ENCODE measurements around the gene HDLBP.

The HDLBP gene, protein sequence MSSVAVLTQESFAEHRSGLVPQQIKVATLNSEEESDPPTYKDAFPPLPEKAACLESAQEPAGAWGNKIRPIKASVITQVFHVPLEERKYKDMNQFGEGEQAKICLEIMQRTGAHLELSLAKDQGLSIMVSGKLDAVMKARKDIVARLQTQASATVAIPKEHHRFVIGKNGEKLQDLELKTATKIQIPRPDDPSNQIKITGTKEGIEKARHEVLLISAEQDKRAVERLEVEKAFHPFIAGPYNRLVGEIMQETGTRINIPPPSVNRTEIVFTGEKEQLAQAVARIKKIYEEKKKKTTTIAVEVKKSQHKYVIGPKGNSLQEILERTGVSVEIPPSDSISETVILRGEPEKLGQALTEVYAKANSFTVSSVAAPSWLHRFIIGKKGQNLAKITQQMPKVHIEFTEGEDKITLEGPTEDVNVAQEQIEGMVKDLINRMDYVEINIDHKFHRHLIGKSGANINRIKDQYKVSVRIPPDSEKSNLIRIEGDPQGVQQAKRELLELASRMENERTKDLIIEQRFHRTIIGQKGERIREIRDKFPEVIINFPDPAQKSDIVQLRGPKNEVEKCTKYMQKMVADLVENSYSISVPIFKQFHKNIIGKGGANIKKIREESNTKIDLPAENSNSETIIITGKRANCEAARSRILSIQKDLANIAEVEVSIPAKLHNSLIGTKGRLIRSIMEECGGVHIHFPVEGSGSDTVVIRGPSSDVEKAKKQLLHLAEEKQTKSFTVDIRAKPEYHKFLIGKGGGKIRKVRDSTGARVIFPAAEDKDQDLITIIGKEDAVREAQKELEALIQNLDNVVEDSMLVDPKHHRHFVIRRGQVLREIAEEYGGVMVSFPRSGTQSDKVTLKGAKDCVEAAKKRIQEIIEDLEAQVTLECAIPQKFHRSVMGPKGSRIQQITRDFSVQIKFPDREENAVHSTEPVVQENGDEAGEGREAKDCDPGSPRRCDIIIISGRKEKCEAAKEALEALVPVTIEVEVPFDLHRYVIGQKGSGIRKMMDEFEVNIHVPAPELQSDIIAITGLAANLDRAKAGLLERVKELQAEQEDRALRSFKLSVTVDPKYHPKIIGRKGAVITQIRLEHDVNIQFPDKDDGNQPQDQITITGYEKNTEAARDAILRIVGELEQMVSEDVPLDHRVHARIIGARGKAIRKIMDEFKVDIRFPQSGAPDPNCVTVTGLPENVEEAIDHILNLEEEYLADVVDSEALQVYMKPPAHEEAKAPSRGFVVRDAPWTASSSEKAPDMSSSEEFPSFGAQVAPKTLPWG (N-terminal part only)

GRCh38 chr2:241315093-241315878 lies at the start of gene HDLBP:
TSS of gene HDLBP (minus strand) at chr2:241315672. CDS start at chr2:241266869, 48,803 bp downstream.
- peak; percentile 92 for DNase-seq

GRCh38 chr2:241364781-241365180 lies 49.3 kb upstream of the HDLBP start:
- no peak for DNase-seq

GRCh38 chr2:241363426-241363825 lies 48.0 kb upstream of the HDLBP start:
- no peak for DNase-seq

DNA sequence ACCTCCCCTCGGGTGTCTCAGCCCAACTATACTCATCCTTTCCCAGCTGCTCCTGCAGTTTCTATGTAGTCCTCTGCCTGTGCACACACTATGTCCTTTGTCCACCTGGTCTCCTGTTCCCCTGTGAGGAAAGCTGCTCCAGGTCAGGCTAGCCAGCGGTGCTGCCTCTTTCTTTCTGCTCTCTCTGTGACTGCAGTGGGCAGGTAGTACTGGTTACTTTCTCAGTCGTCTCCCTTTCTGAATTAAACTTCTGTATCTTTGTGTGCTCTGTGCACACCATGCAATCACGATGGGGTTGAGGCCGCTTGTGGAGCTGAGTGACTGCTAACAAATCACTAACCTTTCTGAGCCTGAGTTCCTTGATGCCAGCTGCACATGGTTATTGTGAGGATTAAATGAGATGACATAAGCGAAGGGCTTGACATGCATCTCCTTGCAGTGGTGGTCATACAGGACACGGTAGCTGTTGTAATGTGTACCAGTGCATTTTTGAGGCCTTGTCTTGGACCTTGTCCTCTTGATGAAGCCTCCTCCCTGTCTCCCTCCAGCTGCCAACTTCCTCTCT lies 44.1 kb upstream of the HDLBP start:
- DNase-seq = no peak

- no peak for DNase-seq
Measured at GRCh38 chr2:241358470-241358869, 43.0 kb upstream of the HDLBP start.

- DNase-seq = no peak
Measured at GRCh38 chr2:241357531-241357930, 42.1 kb upstream of the HDLBP start.

- no peak for DNase-seq
Measured at GRCh38 chr2:241356871-241357260, 41.4 kb upstream of the HDLBP start.

- DNase-seq = peak; percentile 95
Measured at GRCh38 chr2:241355983-241356870, 40.8 kb upstream of the HDLBP start, which contains the start of gene FARP2. TSS of gene FARP2 (plus strand) at chr2:241356285. CDS start at chr2:241373108, 16,823 bp downstream.

- DNase-seq = no peak
Measured at GRCh38 chr2:241354668-241355658, 39.5 kb upstream of the HDLBP start.

DNA sequence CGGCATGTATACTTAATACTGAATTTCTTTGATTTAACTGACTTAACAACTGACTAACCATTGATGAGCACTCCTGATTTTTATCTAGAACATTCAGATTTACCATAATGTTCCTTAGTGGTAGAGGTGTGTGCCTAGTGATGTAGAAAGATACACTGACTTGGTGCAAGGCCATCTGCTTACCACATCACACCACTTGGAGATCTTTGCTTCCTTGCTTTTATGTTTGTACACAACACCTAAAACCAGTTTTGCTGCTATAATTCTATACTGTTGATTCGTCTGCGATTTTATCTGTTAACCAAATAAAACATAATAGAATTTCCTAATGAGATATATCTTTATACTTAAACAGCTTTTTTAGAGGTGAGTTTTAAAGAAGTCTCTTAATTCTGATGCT lies 36.8 kb upstream of the HDLBP start:
- no peak for DNase-seq

DNA sequence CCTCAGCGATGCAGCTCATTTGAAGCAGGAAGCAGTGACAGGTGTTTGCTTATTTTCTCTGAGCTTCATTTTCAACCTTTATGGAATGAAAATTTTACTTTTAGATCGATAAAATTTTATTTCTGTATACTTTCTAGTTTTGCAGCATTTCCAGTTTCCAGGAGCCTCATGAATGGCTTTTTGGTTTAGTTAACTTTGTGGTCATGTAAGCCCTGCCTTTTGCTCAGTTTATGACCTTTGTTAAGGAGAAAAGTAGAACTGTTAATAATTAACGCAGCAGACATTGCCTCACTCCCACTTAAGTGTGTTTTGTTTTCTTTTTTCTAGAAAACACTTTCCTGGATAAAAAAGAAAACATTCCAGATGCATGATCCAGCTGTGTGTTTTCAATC lies 36.2 kb upstream of the HDLBP start:
- no peak for DNase-seq

DNA sequence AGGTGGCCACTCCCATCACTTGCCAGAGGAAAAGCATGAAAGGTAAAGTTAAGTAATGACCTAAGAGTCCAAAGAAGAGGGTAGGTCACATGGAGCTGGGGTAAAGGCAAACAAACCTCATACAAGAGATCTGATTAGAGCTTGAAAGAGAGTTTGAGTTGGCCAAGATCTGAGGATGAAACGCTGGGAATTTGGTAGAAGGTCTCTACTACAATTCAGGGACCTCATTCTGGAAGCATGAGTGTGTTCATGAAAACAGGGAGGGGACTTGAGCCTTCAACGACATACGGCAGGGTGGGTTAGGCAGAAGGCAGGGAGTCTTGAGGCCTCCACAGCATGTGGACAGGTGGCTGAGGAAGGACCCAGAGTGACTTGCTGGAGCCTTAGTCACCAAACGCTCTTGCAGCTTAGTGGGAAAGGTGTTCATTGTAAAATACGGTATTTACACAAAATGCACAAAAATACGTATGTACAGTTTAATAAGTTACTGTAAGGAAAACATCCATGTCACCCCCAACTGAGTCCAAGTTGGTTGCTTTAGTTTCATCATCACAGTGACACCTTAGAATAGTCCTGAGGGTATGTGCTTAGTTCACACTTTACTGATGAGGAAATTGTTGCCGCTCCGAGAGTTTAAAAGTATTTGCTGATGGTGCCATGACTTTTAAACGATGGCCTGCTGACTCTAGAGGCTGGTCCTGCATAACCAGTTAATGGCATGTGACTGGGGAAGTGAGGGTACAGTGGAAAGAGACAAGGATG lies 35.6 kb upstream of the HDLBP start:
- no peak for DNase-seq

GRCh38 chr2:241350530-241350877 lies 35.0 kb upstream of the HDLBP start:
- no peak for DNase-seq

DNA sequence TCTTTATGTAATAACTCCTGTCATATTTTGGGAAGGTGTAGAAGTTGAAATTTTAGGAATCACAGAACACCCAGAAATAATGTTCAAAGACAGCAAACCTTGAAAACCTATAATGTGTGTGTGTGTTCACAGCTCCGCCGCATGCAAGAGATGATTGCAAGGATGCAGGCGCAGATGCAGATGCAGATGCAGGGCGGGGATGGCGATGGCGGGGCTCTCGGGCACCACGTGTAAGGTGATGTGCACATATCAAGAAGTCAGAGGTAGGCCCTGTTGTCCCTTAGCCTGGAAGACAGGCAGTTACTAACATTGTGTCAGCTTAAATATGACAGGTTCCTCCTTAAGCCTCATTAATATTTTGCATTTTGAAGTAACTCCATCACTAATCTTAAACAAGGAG lies 34.5 kb upstream of the HDLBP start:
- no peak for DNase-seq

DNA sequence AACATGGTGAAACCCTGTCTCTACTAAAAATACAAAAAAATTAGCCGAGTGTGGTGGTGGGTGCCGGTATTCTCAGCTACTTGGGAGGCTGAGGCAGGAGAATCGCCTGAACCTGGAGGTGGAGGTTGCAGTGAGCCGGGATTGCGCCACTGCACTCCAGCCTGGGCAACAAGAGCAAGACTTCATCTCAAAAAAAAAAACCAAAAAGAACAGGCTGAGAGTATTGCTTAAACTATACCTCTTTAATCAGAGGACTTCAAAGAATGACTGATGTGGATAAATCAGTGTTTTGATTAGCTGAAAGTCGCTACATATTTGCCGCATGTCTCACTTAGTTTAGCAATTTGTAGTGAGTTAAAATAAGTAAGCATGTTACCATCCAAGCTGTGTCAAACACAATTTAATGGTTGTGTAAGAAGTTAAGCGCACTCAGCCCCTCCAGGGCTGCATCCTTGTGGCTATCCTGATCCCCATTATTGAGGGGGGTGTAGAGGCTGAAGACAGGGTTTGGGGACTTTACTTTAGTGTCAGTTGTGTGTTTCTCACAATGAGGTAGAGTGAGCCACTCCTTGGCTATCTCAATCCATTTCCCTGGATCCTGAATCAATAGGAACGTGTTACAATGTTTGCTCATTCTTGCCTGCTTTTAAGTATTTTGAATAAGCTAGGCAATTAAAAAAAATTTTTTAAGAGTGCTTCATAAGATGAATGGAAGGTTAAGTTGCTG lies 29.6 kb upstream of the HDLBP start:
- DNase-seq = no peak

DNA sequence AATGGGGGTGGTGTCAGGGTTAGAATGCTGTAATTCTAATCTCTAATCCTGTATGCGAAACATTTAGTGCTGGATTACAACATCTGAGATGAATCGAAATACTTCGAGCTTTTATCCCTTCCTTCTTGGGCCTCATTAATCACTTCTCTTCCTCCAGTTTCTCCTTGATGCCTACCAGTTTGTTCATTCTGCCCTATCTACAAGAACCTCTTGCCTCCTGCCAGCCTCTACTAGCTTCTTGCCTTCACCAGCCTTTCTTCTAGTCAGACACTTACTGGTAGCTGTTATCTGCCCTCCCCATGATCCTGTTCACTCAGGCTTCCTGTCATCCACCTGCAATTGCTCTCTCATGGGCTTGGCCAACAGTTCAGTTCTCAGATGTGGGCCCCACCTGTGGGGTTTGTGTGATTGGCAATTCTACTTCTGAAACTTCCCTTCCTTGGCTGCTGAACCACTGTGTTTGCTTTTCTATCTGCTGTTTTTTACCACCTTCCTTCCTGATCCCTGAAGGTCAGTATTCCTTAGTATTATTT lies 25.2 kb upstream of the HDLBP start:
- DNase-seq = no peak

DNA sequence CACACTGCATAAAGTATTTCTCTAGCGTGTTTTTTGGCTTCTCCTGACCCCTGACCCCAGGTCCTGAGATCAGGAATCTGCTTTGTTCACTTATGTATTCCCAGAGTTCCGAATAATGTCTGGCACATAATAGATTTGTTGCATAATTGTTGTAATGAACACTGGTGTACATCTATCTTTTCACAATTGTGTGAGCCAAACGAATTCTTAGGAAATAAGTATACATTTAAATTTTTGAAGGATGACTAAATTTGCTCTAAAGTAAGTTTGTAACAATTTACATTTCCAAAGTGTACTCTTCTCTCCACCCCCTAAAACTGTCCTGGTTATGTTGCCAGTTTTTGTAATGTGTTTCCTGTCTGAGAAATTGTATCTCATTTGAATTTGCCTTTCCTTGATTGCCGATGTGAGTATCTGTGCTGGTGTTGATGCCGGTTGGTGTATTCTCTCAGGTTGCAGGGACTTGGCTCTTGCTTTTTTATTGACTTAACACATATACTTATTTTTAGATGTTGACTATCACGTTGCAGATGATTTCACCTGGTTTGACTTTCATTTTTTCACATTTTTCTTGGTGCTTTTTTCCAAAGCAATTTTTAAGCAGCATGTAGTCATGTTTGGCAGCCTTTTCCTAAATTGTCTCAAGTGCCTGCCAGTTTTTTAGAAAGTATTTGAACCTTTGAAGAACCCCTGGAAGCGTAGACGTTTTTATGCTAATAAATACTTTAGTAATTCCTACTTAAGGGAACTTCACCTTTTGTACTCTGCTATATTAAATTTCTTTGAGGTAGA lies 24.6 kb upstream of the HDLBP start:
- DNase-seq = no peak
